Brain microvascular endothelial cell (primary cell): Measurements from ENCODE around the gene RAB42.
"Not testable (repeated sequence)": the region's sequence is repeated elsewhere in the genome, so short reads cannot be mapped to it uniquely, and the experiment has no call there.

Experiments used
- DNase-seq: peaks from one replicate; pipeline ENCODE4 v3.0.0-alpha.2; 2020
- H3K27ac ChIP-seq: fragments of 250-450 bp; sonication (Bioruptor Pico); 2 replicates; pipeline ENCODE4 v1.5.1; 2020; ENCODE audit warnings: mild to moderate bottlenecking, moderate library complexity
- H3K27me3 ChIP-seq: fragments of 250-450 bp; sonication (Bioruptor Pico); replicated peaks from 2 replicates; pipeline ENCODE4 v1.5.1; 2020; ENCODE audit warnings: mild to moderate bottlenecking
- H3K36me3 ChIP-seq: fragments of 250-450 bp; sonication (Bioruptor Pico); replicated peaks from 2 replicates; pipeline ENCODE4 v1.5.1; 2020; ENCODE audit warnings: mild to moderate bottlenecking
- H3K4me3 ChIP-seq: 2 replicates; pipeline ENCODE4 v1.5.1; 2011; ENCODE audit warnings: low read depth, mild to moderate bottlenecking, control low read depth, low read length, moderate library complexity
- in situ Hi-C: cut with HindIII; loops from 2 replicates; pipeline ENCODE4 v1.10.0; 2017; ENCODE audit warnings: low sequenced_read_pairs, low pct_ligation_motif_present
- TF ChIP-seq, protein P1 (sequence below): IDR thresholded peaks from 2 replicates; pipeline ENCODE4 v1.5.1; 2011; ENCODE audit warnings: low read depth, mild to moderate bottlenecking, moderate library complexity, low read length, control low read depth, inconsistent platforms; ENCODE audit errors: missing control alignments

The RAB42 gene

DNA sequence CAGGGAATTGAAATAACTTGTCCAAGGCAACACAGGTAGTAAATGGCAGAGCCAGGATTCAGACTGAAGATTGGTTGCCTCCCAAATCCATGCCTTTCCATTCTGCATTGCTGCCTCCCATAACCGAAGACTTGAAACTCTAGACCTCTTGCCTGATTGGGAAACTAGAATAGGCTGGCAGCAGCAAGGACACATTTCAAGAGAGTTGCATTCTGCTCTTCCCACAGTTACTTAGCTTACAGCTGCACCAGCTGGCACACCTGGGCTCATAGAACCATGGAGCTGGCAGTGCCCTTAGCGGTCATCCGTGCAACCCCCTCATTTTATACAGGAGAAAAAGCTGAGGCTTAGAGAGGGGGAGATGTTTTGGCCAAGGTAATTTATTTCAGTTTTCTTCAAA lies 31.2 kb upstream of the RAB42 start:
- TF ChIP-seq, protein P1, sequence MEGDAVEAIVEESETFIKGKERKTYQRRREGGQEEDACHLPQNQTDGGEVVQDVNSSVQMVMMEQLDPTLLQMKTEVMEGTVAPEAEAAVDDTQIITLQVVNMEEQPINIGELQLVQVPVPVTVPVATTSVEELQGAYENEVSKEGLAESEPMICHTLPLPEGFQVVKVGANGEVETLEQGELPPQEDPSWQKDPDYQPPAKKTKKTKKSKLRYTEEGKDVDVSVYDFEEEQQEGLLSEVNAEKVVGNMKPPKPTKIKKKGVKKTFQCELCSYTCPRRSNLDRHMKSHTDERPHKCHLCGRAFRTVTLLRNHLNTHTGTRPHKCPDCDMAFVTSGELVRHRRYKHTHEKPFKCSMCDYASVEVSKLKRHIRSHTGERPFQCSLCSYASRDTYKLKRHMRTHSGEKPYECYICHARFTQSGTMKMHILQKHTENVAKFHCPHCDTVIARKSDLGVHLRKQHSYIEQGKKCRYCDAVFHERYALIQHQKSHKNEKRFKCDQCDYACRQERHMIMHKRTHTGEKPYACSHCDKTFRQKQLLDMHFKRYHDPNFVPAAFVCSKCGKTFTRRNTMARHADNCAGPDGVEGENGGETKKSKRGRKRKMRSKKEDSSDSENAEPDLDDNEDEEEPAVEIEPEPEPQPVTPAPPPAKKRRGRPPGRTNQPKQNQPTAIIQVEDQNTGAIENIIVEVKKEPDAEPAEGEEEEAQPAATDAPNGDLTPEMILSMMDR: no peak
- Histone ChIP-seq H3K27me3 (no peaks in the 10 kb centered on the region), H3K36me3 (peaks cover 54% of the 10 kb centered on the region), H3K4me3 (no peak overlapping the region), H3K27ac (no peak overlapping the region)
- no peak for DNase-seq
- in situ Hi-C loops: no loop called here

DNA sequence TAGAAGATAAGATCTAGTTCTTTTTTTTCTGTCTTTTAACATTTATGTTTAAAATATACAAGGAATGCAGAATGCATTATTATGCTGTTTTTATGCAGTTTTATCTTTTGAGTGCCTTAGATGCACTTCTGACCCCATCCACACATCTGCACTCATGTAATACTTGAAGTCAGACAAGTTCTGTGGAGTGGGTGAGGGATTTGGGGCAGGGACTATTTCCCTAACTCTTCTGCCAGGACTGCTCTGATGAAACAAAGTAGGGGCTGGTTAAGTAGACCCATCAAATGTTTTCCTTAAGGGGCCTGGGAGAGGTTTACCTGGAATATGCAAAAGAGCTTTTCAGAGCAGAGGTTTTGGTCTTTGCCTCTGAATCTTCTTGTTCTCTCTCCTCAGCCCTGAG lies 27.8 kb upstream of the RAB42 start:
- TF ChIP-seq, protein P1: no peak
- no peak for DNase-seq
- in situ Hi-C loops: no loop called here
- Histone ChIP-seq H3K27ac (no peak overlapping the region), H3K4me3 (no peak overlapping the region), H3K36me3 (peaks cover 66% of the 10 kb centered on the region), H3K27me3 (no peaks in the 10 kb centered on the region)

DNA sequence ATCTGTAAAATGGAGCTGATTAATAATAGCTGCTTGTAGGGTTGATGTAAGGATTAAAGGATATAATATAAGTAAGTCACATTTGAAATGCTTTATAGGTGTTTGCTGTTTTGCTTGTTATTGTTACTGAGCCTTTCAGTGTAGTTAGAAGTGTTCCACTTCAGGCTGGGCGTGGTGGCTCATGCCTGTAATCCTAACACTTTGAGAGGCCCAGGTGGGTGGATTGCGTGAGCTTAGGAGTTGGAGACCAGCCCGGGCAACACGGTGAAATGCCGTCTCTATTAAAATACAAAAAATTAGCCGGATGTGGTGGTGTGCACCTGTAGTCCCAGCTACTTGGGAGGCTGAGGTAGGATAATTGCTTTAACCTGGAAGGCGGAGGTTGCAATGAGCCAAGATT lies 27.0 kb upstream of the RAB42 start:
- H3K4me3 ChIP-seq: no peak overlapping the region
- in situ Hi-C loops: no loop called here
- no peak overlapping the region for H3K27ac ChIP-seq
- H3K27me3 ChIP-seq: no peaks in the 10 kb centered on the region
- H3K36me3 ChIP-seq: peaks cover 59% of the 10 kb centered on the region
- DNase-seq: no peak
- TF ChIP-seq, protein P1: no peak

DNA sequence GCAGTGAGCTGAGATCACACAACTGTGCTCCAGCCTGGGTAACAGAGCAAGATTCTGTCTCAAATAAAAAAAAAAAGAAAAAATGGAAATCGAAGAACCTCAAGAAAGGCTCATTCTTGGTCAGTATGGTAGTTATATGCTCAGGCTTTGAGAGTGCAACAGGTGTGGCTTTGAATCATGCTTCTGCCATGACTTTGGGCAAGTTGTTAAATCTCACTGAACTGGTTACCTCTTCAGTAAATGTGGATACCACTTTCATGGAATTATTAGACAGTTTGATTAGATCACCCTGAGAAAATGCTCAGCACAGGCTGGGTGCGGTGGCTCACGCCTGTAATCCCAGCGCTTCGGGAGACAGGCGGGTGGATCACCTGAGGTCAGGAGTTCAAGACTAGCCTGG lies 26.3 kb upstream of the RAB42 start:
- H3K27me3 ChIP-seq: no peaks in the 10 kb centered on the region
- H3K27ac ChIP-seq: no peak overlapping the region
- DNase-seq: no peak
- TF ChIP-seq, protein P1: no peak
- in situ Hi-C loops: no loop called here
- H3K36me3 ChIP-seq: peaks cover 55% of the 10 kb centered on the region
- no peak overlapping the region for H3K4me3 ChIP-seq

DNA sequence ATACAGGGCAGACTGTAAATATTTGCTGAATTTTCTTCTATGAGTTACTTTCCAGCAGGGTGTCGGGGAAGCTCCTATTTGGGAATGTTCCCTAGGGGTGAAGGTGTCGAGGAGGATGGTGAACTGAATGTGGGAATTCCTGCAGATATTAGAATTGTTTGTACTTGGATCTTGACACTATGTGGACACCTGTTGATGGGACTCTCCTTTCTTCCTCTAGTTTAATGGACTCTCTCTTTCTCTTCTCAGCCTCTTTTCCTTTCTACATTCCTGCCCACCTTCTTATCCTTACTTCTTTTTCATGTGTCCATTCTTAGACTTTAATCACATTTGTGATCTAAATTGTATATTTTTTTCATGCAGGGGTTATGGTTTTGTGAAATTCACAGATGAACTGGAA lies 25.1 kb upstream of the RAB42 start:
- H3K36me3 ChIP-seq: peaks cover 54% of the 10 kb centered on the region
- no peak for DNase-seq
- H3K4me3 ChIP-seq: no peak overlapping the region
- H3K27me3 ChIP-seq: no peaks in the 10 kb centered on the region
- in situ Hi-C loops: no loop called here
- H3K27ac ChIP-seq: no peak overlapping the region
- TF ChIP-seq, protein P1: no peak

DNA sequence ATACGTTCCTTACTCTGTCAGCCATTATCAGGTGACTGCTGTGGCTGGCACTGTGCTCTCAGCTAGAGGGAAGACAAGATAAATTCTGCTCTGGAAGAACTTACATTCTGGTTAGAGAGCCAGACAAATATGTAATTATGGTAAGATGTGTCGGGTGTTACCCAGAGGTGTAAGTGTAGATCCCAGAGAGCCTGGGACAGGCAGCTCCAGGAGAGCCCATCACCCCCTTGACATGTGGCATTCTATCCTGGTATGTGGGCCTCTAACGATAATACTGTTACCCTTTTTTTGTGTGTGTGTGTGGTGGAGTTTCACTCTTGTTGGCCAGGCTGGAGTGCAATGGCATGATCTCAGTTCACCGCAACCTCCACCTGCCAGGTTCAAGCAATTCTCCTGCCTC lies 20.2 kb upstream of the RAB42 start:
- TF ChIP-seq, protein P1: no peak
- Histone ChIP-seq H3K4me3 (no peak overlapping the region), H3K27me3 (no peaks in the 10 kb centered on the region), H3K27ac (no peak overlapping the region), H3K36me3 (peaks cover 43% of the 10 kb centered on the region)
- no peak for DNase-seq
- in situ Hi-C loops: no loop called here

DNA sequence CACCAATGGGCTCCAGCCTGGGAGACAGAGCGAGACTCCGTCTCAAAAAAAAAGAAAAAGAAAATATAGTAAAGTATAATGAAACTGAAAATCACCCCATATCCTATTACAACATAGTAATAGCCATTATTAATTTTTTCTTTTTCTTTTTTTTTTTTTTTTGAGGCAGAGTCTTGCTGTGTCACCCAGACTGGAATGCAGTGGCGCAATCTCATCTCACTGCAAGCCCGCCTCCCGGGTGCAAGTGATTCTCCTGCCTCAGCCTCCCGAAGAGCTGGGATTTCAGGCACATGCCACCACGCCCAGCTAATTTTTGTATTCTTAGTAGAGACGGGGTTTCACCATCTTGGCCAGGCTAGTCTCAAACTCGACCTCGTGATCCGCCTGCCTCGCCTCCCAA lies 19.2 kb upstream of the RAB42 start:
- in situ Hi-C loops, H3K27me3 ChIP-seq, H3K4me3 ChIP-seq: not testable (repeated sequence)
- H3K27ac ChIP-seq: peak overlapping the region; percentile 66
- peaks cover 47% of the 10 kb centered on the region for H3K36me3 ChIP-seq
- peak; percentile 72 for DNase-seq
